Measurements from ENCODE around the gene HIC2.
"Not testable (repeated sequence)": the region's sequence is repeated elsewhere in the genome, so short reads cannot be mapped to it uniquely, and the experiment has no call there.

The HIC2 gene

GRCh38 chr22:21499623-21500506 is 82.7 kb downstream of the HIC2 start:
- DNase-seq (ENCODE audit: insufficient read length, low spot score); FAIRE-seq: not testable (repeated sequence)

Measured in H54 (cell line).